ENCODE results near the gene DOK6. TPM values are rescaled to one million over a fixed set of nuclear protein-coding genes. Genes with fewer than 3 reads are reported as not detected.

Gene DOK6
- total RNA-seq, 4 donors from 2014 or later, result 0.34 to 10.8 (median 0.52) TPM

GRCh38 chr18:69674292-69674877 lies 273.7 kb downstream of the DOK6 start:
- TF ChIP-seq, protein P1, sequence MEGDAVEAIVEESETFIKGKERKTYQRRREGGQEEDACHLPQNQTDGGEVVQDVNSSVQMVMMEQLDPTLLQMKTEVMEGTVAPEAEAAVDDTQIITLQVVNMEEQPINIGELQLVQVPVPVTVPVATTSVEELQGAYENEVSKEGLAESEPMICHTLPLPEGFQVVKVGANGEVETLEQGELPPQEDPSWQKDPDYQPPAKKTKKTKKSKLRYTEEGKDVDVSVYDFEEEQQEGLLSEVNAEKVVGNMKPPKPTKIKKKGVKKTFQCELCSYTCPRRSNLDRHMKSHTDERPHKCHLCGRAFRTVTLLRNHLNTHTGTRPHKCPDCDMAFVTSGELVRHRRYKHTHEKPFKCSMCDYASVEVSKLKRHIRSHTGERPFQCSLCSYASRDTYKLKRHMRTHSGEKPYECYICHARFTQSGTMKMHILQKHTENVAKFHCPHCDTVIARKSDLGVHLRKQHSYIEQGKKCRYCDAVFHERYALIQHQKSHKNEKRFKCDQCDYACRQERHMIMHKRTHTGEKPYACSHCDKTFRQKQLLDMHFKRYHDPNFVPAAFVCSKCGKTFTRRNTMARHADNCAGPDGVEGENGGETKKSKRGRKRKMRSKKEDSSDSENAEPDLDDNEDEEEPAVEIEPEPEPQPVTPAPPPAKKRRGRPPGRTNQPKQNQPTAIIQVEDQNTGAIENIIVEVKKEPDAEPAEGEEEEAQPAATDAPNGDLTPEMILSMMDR (IDR thresholded peaks at IDR 0.05; ENCODE audit: low read depth), result no peak

- TF ChIP-seq, protein P1 (IDR thresholded peaks at IDR 0.05; ENCODE audit: low read depth), result no peak
Observed at GRCh38 chr18:69674966-69675365, 274.3 kb downstream of the DOK6 start.

DNA sequence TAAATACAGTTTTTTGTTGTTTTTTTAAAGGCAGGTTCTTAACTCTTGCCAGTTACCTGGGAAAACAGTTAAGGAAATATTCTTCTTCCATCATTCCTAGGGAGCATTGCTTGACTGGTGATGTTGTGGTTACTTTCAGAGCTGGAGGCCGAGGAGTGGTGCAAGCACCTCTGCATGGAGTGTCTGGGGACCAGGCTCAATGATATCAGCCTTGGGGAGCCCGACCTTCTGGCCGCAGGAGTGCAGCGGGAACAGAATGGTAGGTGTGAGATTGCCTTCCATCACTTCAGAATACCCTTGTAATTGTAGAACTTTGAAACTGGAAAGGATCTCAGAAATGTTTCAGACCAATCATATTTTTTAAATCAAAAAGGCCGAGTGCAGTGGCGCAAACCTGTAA lies 276.9 kb downstream of the DOK6 start:
- TF ChIP-seq, protein P1 (IDR thresholded peaks at IDR 0.05; ENCODE audit: low read depth), result no peak

DNA sequence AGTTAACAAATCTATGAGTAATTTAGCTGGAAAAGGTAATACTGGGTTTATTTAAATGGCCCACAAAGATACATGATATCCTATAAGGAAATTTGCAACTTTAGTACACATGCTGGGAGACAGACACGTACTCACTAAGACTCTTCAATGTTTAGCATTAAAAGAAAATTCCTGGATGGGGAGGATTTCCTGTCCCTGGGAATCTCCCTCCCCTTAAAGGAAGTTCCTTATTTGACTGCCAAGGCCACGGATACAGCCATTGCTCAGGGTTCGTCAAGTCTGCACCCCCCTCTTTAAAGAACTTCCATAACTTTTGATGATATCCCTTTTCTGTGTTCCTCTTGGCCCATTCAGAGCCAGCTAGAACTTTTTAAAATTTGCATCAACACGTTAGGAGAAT lies 279.4 kb downstream of the DOK6 start:
- TF ChIP-seq, protein P1 (IDR thresholded peaks at IDR 0.05; ENCODE audit: low read depth), result no peak

DNA sequence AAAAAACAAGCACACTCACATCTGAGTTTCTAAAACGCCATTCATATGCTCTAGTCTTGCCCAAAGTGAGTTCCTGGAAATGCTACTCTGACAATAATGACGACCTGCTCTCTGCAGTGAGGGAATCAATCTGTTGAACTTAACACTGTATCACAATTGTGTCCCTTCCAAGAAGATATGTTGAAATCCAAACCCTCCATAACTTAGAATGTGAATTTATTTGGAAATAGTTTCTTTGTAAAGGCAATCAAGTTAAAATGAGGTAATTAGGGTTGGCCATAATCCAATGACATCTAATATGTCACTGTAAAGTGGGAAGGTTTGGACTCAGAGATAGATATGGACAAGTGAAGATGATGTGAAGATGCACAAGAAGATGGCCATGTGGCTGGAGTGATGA lies 282.5 kb downstream of the DOK6 start:
- TF ChIP-seq, protein P1 (IDR thresholded peaks at IDR 0.05; ENCODE audit: low read depth), result no peak

GRCh38 chr18:69684789-69685188 lies 284.1 kb downstream of the DOK6 start:
- TF ChIP-seq, protein P1 (IDR thresholded peaks at IDR 0.05; ENCODE audit: low read depth), result no peak

DNA sequence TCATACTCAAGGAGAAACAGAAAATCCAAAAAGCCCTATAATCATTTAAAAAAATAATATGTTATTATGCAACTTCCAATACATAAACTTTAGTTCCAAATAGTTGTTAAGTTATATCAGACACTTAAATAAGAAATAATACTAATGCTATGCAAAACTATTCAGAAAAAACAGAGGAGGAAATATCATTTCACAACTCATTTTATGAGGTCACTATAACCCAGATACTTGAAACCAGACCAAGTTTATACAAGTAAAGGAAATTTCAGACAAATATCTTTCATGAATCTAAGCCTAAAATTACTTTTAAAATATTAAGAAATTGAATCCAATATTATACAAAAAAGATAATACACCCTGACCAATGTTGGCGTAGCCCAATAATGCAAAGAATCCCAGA lies 286.2 kb downstream of the DOK6 start:
- TF ChIP-seq, protein P1 (IDR thresholded peaks at IDR 0.05; ENCODE audit: low read depth), result no peak
